DOHH2 (cell line): Measurements from ENCODE around the gene KPNB1.

ENCODE experiments used
- H3F3A ChIP-seq: fragments of 200-600 bp; sonication (generic), shearing (Covaris generic); 2 replicates; pipeline ENCODE4 v1.6.0; 2016; ENCODE audit warnings: antibody characterized with exemption, mild to moderate bottlenecking; ENCODE audit not compliant: control insufficient read depth, insufficient read depth
- H3K27ac ChIP-seq: fragments of 200-600 bp; sonication (generic); 2 replicates; pipeline ENCODE4 v1.5.1; 2014; ENCODE audit warnings: low read depth, mild to moderate bottlenecking, low read length, moderate library complexity
- H3K27me3 ChIP-seq: fragments of 200-600 bp; sonication (generic); 2 replicates; pipeline ENCODE4 v1.6.1; 2014; ENCODE audit warnings: mild to moderate bottlenecking, low read length, mixed read lengths; ENCODE audit not compliant: control insufficient read depth
- H3K36me3 ChIP-seq: fragments of 200-600 bp; sonication (generic); 2 replicates; pipeline ENCODE4 v1.6.1; 2014; ENCODE audit warnings: mild to moderate bottlenecking, low read length, moderate library complexity, mixed read lengths; ENCODE audit not compliant: control insufficient read depth
- H3K4me1 ChIP-seq: fragments of 200-600 bp; sonication (generic); 2 replicates; pipeline ENCODE4 v1.6.1; 2014; ENCODE audit warnings: mild to moderate bottlenecking, low read length, mixed read lengths; ENCODE audit not compliant: control insufficient read depth
- H3K4me2 ChIP-seq: fragments of 200-600 bp; sonication (generic); 2 replicates; pipeline ENCODE4 v1.6.0; 2014; ENCODE audit warnings: mild to moderate bottlenecking, low read length, moderate library complexity
- H3K4me3 ChIP-seq: fragments of 200-600 bp; sonication (generic); 2 replicates; pipeline ENCODE4 v1.5.1; 2014; ENCODE audit warnings: mild to moderate bottlenecking, low read length, mixed read lengths
- H3K79me2 ChIP-seq: fragments of 200-600 bp; sonication (generic); 2 replicates; pipeline ENCODE4 v1.6.1; 2014; ENCODE audit warnings: mild to moderate bottlenecking, low read length, mixed read lengths; ENCODE audit not compliant: control insufficient read depth
- H3K9me2 ChIP-seq: fragments of 200-600 bp; sonication (generic); replicated peaks from 2 replicates; pipeline ENCODE4 v1.6.1; 2014; ENCODE audit warnings: mild to moderate bottlenecking, low read length, mixed read lengths; ENCODE audit not compliant: control insufficient read depth
- H3K9me3 ChIP-seq: fragments of 200-600 bp; sonication (generic); 2 replicates; pipeline ENCODE4 v1.6.1; 2014; ENCODE audit warnings: antibody characterized with exemption, low read length, mixed read lengths; ENCODE audit not compliant: control insufficient read depth, insufficient read depth
- H4K20me1 ChIP-seq: fragments of 200-600 bp; sonication (generic); 2 replicates; pipeline ENCODE4 v1.6.0; 2014; ENCODE audit warnings: low read depth, mild to moderate bottlenecking, antibody characterized with exemption, low read length, moderate library complexity; ENCODE audit not compliant: control insufficient read depth, insufficient read depth
- CTCF ChIP-seq: fragments of 200-600 bp; sonication (generic); IDR thresholded peaks from one replicate; pipeline ENCODE4 v1.5.1; 2014; ENCODE audit warnings: antibody characterized with exemption, mild to moderate bottlenecking, low read depth, low read length; ENCODE audit not compliant: poor library complexity, severe bottlenecking
- EZH2phosphoT487 ChIP-seq: fragments of 200-600 bp; sonication (generic); IDR thresholded peaks from 2 replicates; pipeline ENCODE4 v1.6.1; 2017; ENCODE audit warnings: borderline replicate concordance, mild to moderate bottlenecking, antibody characterized with exemption, low read length, moderate library complexity, mixed read lengths

The KPNB1 gene

GRCh38 chr17:47715669-47716325 lies 66.1 kb downstream of the KPNB1 start:
- Histone ChIP-seq H3F3A (no peaks in the 10 kb centered on the region), H3K36me3 (no peaks in the 10 kb centered on the region), H3K79me2 (no peaks in the 10 kb centered on the region), H3K4me3 (no peak overlapping the region), H3K27me3 (peaks cover 53% of the 10 kb centered on the region), H3K4me1 (peaks cover 23% of the 10 kb centered on the region), H3K9me2 (no peaks in the 10 kb centered on the region), H3K27ac (no peak overlapping the region), H3K9me3 (no peaks in the 10 kb centered on the region), H3K4me2 (no peak overlapping the region), H4K20me1 (no peaks in the 10 kb centered on the region; the same call in 1 of the 2 replicates)
- TF ChIP-seq CTCF (no peak), EZH2phosphoT487 (no peak)

GRCh38 chr17:47716375-47716774 lies 66.7 kb downstream of the KPNB1 start:
- Histone ChIP-seq H3K4me2 (no peak overlapping the region), H3K36me3 (no peaks in the 10 kb centered on the region), H3F3A (no peaks in the 10 kb centered on the region), H3K27ac (no peak overlapping the region), H3K4me3 (no peak overlapping the region), H3K4me1 (peaks cover 23% of the 10 kb centered on the region), H3K9me2 (no peaks in the 10 kb centered on the region), H3K79me2 (no peaks in the 10 kb centered on the region), H3K9me3 (no peaks in the 10 kb centered on the region), H3K27me3 (peaks cover 59% of the 10 kb centered on the region), H4K20me1 (no peaks in the 10 kb centered on the region; the same call in 1 of the 2 replicates)
- TF ChIP-seq CTCF (no peak), EZH2phosphoT487 (no peak)

- Histone ChIP-seq H3K27me3 (peaks cover 68% of the 10 kb centered on the region), H3K4me3 (no peak overlapping the region), H4K20me1 (no peaks in the 10 kb centered on the region; the same call in 1 of the 2 replicates)
Measured at GRCh38 chr17:47717261-47717697, 67.6 kb downstream of the KPNB1 start.

More at GRCh38 chr17:47717261-47717697, 67.6 kb downstream of the KPNB1 start:
- Histone ChIP-seq H3K9me2 (no peaks in the 10 kb centered on the region), H3K79me2 (no peaks in the 10 kb centered on the region), H3K27ac (no peak overlapping the region), H3K4me1 (peaks cover 22% of the 10 kb centered on the region), H3K36me3 (no peaks in the 10 kb centered on the region), H3K9me3 (no peaks in the 10 kb centered on the region), H3K4me2 (no peak overlapping the region), H3F3A (no peaks in the 10 kb centered on the region)
- TF ChIP-seq EZH2phosphoT487 (no peak), CTCF (peak; percentile 20)
